GM23338 (cell line): ENCODE results near the gene ADAT3. TPM values are rescaled to one million over a fixed set of nuclear protein-coding genes. Genes with fewer than 3 reads are reported as not detected.

Source experiments
- ATAC-seq: fragments of 200-7000 bp; cut with Tn5 transposase; 3 replicates; pipeline ENCODE4 v1.9.1; 2020
- DNase-seq: peaks from one replicate; pipeline ENCODE4 v3.0.0-alpha.2; 2015; ENCODE audit warnings: low spot score
- H2AFZ ChIP-seq: fragments of 200-600 bp; sonication (generic); 2 replicates; pipeline ENCODE4 v1.8.0; 2016; ENCODE audit warnings: antibody characterized with exemption, mild to moderate bottlenecking, moderate library complexity
- H3F3A ChIP-seq: fragments of 200-600 bp; sonication (generic); replicated peaks from 2 replicates; pipeline ENCODE4 v1.8.0; 2017; ENCODE audit warnings: antibody characterized with exemption, mixed run types, low read depth
- H3K27ac ChIP-seq: fragments of 200-600 bp; sonication (generic); 2 replicates; pipeline ENCODE4 v1.6.1; 2016; ENCODE audit warnings: low read depth
- H3K27me3 ChIP-seq: fragments of 200-600 bp; sonication (generic); 2 replicates; pipeline ENCODE4 v1.8.0; 2016; ENCODE audit warnings: mild to moderate bottlenecking, mixed run types, moderate library complexity; ENCODE audit not compliant: insufficient read depth
- H3K36me3 ChIP-seq: fragments of 200-600 bp; sonication (generic); 2 replicates; pipeline ENCODE4 v1.8.0; 2016; ENCODE audit warnings: mild to moderate bottlenecking; ENCODE audit not compliant: insufficient read depth
- H3K4me1 ChIP-seq: fragments of 200-600 bp; sonication (generic); 2 replicates; pipeline ENCODE4 v1.8.0; 2016; ENCODE audit warnings: mild to moderate bottlenecking, moderate library complexity; ENCODE audit not compliant: insufficient read depth
- H3K4me2 ChIP-seq: fragments of 200-600 bp; sonication (generic); 2 replicates; pipeline ENCODE4 v1.7.1; 2017; ENCODE audit warnings: mixed run types
- H3K4me3 ChIP-seq: fragments of 200-600 bp; sonication (generic); 2 replicates; pipeline ENCODE4 v1.6.1; 2016; ENCODE audit warnings: mixed run types
- H3K79me2 ChIP-seq: fragments of 200-600 bp; sonication (generic); replicated peaks from 2 replicates; pipeline ENCODE4 v1.8.0; 2017; ENCODE audit warnings: mild to moderate bottlenecking; ENCODE audit not compliant: insufficient read depth
- H3K9me2 ChIP-seq: fragments of 200-600 bp; sonication (generic); 2 replicates; pipeline ENCODE4 v1.8.0; 2017; ENCODE audit not compliant: insufficient read depth
- H4K20me1 ChIP-seq: fragments of 200-600 bp; sonication (generic); replicated peaks from 2 replicates; pipeline ENCODE4 v1.8.0; 2017; ENCODE audit warnings: mild to moderate bottlenecking; ENCODE audit not compliant: insufficient read depth
- H3K27ac Mint-ChIP-seq: 2 replicates; pipeline ENCODE4 v1.8.0; 2020; ENCODE audit warnings: inconsistent platforms, mild to moderate bottlenecking, moderate library complexity, mixed read lengths
- H3K27me3 Mint-ChIP-seq: 3 replicates; pipeline ENCODE4 v1.8.0; 2022; ENCODE audit warnings: low read depth, mild to moderate bottlenecking, moderate library complexity, mixed read lengths, inconsistent platforms; ENCODE audit not compliant: insufficient read depth, poor library complexity
- H3K36me3 Mint-ChIP-seq: 3 replicates; pipeline ENCODE4 v1.8.0; 2021; ENCODE audit warnings: low read depth, mild to moderate bottlenecking, inconsistent platforms, moderate library complexity, mixed read lengths
- H3K4me1 Mint-ChIP-seq: 3 replicates; pipeline ENCODE4 v1.8.0; 2020; ENCODE audit warnings: mild to moderate bottlenecking, inconsistent platforms, mixed read lengths
- H3K4me3 Mint-ChIP-seq: 3 replicates; pipeline ENCODE4 v1.8.0; 2021; ENCODE audit warnings: moderate library complexity, mild to moderate bottlenecking, inconsistent platforms, mixed read lengths
- H3K9me3 Mint-ChIP-seq: 3 replicates; pipeline ENCODE4 v1.8.0; 2020; ENCODE audit warnings: moderate library complexity, mild to moderate bottlenecking, inconsistent platforms, mixed read lengths
- CREB1 ChIP-seq: fragments of 250-450 bp; sonication (Bioruptor Pico); IDR thresholded peaks from 2 replicates; pipeline ENCODE4 v1.5.0; 2020; ENCODE audit warnings: low read depth, mild to moderate bottlenecking, moderate library complexity
- CTCF ChIP-seq, 2 experiments: fragments of 200-600 bp in 1 of 2; sonication (generic) in 1 of 2; conservative IDR thresholded peaks; 2 replicates each; pipeline versions ENCODE4 v1.5.1 to v1.6.1; 2016 to 2017; ENCODE audit warnings: antibody characterized with exemption in 2 of 2, low read depth in 2 of 2, mild to moderate bottlenecking in 2 of 2, moderate library complexity in 1 of 2
- ETS1 ChIP-seq: IDR thresholded peaks from 2 replicates; pipeline ENCODE4 v1.6.1; 2016; ENCODE audit warnings: antibody characterized with exemption
- EZH2 ChIP-seq: fragments of 200-600 bp; sonication (generic); IDR thresholded peaks from one replicate; pipeline ENCODE4 v1.8.0; 2017; ENCODE audit warnings: antibody characterized with exemption, mild to moderate bottlenecking, low read depth; ENCODE audit not compliant: unreplicated experiment
- JUNB ChIP-seq: IDR thresholded peaks from one replicate; pipeline ENCODE4 v1.6.1; 2016; ENCODE audit warnings: antibody characterized with exemption; ENCODE audit not compliant: unreplicated experiment
- NANOG ChIP-seq: IDR thresholded peaks from 2 replicates; pipeline ENCODE4 v1.6.1; 2016; ENCODE audit warnings: antibody characterized with exemption, borderline replicate concordance
- REST ChIP-seq: IDR thresholded peaks from one replicate; pipeline ENCODE4 v1.6.1; 2018; ENCODE audit warnings: antibody characterized with exemption; ENCODE audit not compliant: unreplicated experiment
- polyA plus RNA-seq: library from polyadenylated mRNA; unstranded; fragments of >200 nt; fragmentation: Nextera tagmentation; extraction: Ambion mirVana; gene quantifications from 2 replicates; pipeline ENCODE4 v1.2.1, GENCODE V29; 2016
- total RNA-seq: library from RNA; depleted of rRNA; stranded (reverse); fragments of >200 nt; shearing (Covaris generic); gene quantifications from 2 replicates; pipeline ENCODE4 v1.2.3, GENCODE V29; 2014

The ADAT3 gene
- total and polyA plus RNA-seq, 2 experiments from 2014 or later: 7.9 to 12.4 TPM

GRCh38 chr19:1862424-1863327 is 42.5 kb upstream of the ADAT3 start:
- Histone ChIP-seq H3K4me3 (peak overlapping the region; percentile 94), H3K27me3 (peaks cover 16% of the 10 kb centered on the region), H3K79me2 (peaks cover 49% of the 10 kb centered on the region), H3K27ac (no peak overlapping the region), H3K9me2 (no peaks in the 10 kb centered on the region), H2AFZ (no peak overlapping the region), H4K20me1 (peaks cover 21% of the 10 kb centered on the region; the same call in 1 of the 2 replicates), H3F3A (0 out of 2 replicates have a peak, but pooled peaks cover 4% of the 10 kb centered on the region), H3K36me3 (no peaks in the 10 kb centered on the region), H3K4me2 (peak overlapping the region; percentile 98), H3K4me1 (peaks cover 46% of the 10 kb centered on the region)
- Mint-ChIP-seq H3K4me3 (peak overlapping the region; percentile 90), H3K36me3 (no peaks in the 10 kb centered on the region; the same call in 2 of the 3 replicates), H3K27me3 (peaks cover 26% of the 10 kb centered on the region), H3K4me1 (peaks cover 33% of the 10 kb centered on the region; the same call in 2 of the 3 replicates), H3K9me3 (no peaks in the 10 kb centered on the region), H3K27ac (0 out of 2 replicates have a peak overlapping the region, but pooled peaks have one; percentile 74)
- no peak for ATAC-seq
- peak; percentile 72 for DNase-seq
- TF ChIP-seq JUNB (no peak), NANOG (no peak), REST (no peak), EZH2 (no peak), CTCF (conservative IDR thresholded peaks at IDR 0.05; ENCODE audit: low read depth in 2 of 2) (no peak)

DNA sequence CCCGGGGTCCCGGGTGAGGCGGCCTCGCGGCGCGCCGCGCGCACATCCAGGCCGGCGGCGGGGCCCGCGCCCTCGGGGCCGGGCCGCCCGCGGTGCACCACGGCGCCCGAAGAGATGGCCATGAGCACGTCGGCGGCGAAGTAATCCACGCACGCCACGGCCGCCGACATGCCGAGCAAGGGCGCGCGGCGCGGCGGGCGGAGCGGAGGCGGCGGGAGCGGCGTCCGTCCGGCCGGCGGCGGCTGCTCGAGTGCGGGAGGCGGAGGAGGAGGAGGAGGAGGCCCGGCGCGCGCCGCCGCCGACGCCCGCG is 41.9 kb upstream of the ADAT3 start, which contains the start of gene KLF16:
Gene KLF16, minus strand, starts transcription at position 252 of the 310 bp plus-strand sequence. Its CDS starts 82 bp downstream, at position 170.
- TF ChIP-seq EZH2 (no peak), CTCF (conservative IDR thresholded peaks at IDR 0.05; ENCODE audit: low read depth in 2 of 2) (no peak), CREB1 (no peak), ETS1 (no peak)
- Histone ChIP-seq H3K4me3 (peak within 1 kb of the TSS; percentile 94), H4K20me1 (peaks cover 16% of the 10 kb centered on the region; the same call in 1 of the 2 replicates), H3K27ac (peak within 1 kb of the TSS; percentile 98), H3K79me2 (peaks cover 43% of the 10 kb centered on the region), H2AFZ (peak within 1 kb of the TSS; percentile 69; the same call in 1 of the 2 replicates), H3K36me3 (no peaks in the 10 kb centered on the region), H3K4me1 (peaks cover 40% of the 10 kb centered on the region), H3K9me2 (no peaks in the 10 kb centered on the region), H3F3A (0 out of 2 replicates have a peak, but pooled peaks cover 4% of the 10 kb centered on the region), H3K27me3 (peaks cover 16% of the 10 kb centered on the region), H3K4me2 (peak within 1 kb of the TSS; percentile 98)
- peaks cover 24% of the 10 kb centered on the region for H3K27me3 Mint-ChIP-seq
- peaks cover 28% of the 10 kb centered on the region; the same call in 2 of the 3 replicates for H3K4me1 Mint-ChIP-seq
- H3K36me3 Mint-ChIP-seq: no peaks in the 10 kb centered on the region; the same call in 2 of the 3 replicates
- peak within 1 kb of the TSS; percentile 90 for H3K4me3 Mint-ChIP-seq
- ATAC-seq: no peak
- no peak for DNase-seq
- peak within 1 kb of the TSS; percentile 94; the same call in 1 of the 2 replicates for H3K27ac Mint-ChIP-seq
- no peaks in the 10 kb centered on the region for H3K9me3 Mint-ChIP-seq
